ENCODE results near the gene CCDC93.

CCDC93 gene

GRCh38 chr2:117985092-117985491 lies 28.8 kb downstream of the CCDC93 start:
- no peak for DNase-seq

GRCh38 chr2:117984208-117984607 lies 29.7 kb downstream of the CCDC93 start:
- DNase-seq = no peak

- no peak for DNase-seq
These were observed 30.8 kb downstream of the CCDC93 start for GRCh38 chr2:117983040-117983439.

DNA sequence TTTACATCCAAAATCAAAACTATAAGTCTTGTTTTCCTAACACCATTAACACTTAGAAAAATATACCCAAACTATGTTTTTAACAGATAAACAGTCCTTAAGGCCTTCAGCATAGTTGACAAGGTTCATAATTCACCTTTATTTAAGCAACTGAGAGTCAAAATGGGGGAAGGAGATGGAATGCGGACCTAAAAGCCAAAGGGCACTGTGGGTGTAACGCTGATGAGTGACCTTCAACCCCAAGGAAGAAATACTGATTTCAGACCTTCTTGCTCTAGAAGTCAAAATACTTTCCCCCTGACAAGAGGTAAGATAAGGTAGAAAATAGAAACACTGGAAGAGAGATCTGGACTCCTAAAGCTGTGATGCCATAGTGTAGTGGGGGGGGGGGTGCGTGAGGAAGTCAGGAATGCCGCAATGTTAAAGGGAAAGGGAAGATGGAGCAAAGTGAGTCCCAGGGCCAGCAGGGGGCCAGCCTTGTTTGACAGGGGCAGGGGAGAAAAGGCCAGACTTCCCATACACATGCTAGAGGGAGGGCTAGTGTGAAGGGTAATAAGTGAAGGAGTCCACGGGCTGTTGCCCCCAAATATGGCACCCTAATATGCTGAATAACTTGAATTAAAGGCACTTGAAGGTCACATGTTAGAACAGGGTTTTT lies 31.4 kb downstream of the CCDC93 start:
- DNase-seq = no peak

- DNase-seq = no peak
These were observed 32.1 kb downstream of the CCDC93 start for GRCh38 chr2:117981810-117982209.

DNA sequence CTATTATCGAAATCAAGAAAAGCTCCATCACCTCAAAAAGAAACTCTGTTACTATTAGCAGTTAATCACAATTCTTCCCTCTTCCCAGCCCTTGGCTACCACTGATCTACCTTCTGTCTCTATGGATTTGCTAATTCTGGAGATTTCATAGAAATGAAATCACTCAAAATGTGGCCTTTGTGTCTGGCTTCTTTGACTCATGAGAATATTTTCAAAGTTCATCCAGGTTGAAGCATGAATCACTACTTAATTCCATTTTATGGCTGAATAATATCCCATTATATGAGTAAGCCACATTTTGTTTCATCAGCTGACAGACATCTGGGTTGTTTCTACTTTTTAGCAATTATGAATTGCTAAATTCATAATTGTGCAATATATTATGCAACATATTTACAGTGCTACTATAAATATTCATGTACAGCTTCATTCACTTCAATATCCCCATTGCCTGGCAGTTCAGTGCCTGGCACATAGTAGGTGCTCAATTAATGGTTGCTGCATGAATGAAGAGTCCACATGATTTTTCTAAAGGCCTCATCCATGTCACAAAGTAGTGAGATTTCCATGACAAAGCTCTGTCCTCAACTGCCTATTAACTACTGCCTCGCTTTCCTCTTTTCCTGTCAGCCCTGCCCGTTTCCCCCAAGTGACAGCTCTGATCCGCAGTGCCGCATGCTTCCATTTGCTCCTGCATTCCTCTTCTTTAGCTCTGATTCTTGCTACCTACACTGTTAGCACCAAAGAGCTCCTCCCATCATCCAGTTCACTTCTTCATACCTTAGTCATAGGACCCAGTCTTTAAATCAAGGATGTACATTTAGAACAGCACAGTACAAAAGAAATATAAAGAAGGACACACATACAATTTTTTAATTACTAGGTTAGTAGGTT lies 32.8 kb downstream of the CCDC93 start:
- no peak for DNase-seq

- DNase-seq = no peak
These were observed 33.8 kb downstream of the CCDC93 start for GRCh38 chr2:117979911-117980701.

DNA sequence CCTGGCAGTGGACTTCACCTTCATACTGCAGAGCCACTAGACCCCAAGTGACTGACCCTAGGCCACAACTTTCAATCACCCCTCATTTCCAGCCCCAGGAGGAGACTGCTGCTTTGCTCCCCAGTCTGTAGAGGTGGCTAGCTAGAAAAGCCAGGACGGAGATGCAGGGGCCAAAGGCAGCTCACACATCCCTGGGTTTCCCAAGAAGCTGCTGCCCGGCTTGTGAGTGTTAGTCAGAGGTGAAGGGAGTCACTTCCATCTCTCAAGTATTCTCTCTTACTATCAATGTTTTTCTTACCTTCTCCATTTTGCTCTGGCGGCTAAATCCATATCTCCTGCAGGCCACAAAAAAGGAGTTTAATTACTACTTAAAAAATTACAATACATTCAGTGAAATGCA lies 36.2 kb downstream of the CCDC93 start:
- no peak for DNase-seq

- no peak for DNase-seq
These were observed 37.3 kb downstream of the CCDC93 start for GRCh38 chr2:117976581-117976980.

DNA sequence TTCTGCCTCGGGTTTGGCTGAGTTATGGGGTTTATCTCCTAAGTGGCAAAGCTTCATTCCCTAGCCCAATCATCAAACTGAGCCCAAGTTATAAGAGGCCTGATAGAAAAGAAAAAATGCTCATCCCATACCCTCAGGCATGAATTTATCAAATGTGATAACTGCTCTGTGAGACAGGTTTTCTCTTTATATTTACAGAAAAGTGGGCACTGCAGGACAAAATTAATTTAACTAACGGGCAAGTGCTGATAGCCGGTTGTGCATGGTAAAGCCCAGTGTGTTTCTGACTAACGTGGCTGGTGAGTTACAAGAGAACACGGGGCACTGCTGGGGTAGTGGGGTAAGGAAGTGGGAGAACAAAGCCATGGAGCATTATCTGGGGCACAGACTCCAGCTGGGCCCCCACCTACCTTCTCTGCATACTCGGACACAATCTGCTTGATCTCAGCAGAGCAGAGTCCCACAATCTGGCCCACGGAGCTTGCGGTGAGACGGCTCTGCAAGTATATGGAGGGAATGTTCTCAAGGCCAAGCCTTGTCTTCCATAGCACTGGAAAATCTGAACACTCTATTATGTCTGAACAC lies 40.3 kb downstream of the CCDC93 start:
- no peak for DNase-seq

DNA sequence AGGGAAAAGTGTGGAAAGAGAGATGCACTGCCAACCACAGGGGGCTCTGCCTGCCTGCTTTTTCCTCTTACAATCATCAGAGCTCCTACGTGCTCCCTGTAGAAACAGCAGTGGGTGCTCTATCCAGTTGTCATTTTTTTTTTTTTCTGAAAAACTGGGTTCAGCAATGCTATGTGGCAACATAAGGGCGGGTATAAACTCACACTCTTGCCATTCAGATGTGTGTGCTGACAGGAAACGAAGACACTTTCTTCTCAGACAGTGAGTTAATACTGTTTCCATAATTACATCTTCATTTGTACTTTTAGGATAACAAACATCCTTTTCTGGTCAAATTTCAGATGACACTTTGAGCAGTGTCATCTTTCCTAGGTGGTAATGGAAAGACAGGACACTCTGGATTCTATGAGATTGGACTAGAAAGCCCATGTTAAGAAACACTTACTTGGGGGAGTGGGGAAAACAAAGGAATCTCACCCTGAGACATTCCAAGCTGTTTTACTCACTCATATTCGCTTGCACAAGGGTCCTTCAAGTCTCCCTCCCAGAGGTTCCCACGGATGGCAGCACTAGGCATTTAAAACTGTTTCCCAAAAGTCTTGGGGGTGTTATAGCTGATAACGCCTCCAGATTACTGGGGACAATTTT lies 41.3 kb downstream of the CCDC93 start:
- no peak for DNase-seq

DNA sequence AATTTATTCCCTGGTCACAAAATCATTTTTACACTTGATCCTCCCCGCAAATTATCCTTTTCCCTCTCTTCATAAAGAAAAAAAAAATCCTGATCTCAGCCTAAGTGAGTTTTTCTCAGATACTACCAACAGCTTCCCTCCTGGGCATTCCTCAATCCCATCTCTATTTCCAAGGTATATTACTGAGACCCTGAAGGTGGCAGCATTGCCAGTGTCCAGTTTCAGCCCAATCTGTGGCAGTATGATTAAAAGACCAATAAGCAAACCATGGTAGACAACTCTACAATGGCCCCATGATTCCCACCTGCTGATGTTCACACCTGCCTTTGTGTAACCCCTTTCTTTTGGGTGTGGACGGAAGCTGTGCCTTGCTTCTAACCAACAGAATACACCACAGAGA lies 45.1 kb downstream of the CCDC93 start:
- DNase-seq = no peak

DNA sequence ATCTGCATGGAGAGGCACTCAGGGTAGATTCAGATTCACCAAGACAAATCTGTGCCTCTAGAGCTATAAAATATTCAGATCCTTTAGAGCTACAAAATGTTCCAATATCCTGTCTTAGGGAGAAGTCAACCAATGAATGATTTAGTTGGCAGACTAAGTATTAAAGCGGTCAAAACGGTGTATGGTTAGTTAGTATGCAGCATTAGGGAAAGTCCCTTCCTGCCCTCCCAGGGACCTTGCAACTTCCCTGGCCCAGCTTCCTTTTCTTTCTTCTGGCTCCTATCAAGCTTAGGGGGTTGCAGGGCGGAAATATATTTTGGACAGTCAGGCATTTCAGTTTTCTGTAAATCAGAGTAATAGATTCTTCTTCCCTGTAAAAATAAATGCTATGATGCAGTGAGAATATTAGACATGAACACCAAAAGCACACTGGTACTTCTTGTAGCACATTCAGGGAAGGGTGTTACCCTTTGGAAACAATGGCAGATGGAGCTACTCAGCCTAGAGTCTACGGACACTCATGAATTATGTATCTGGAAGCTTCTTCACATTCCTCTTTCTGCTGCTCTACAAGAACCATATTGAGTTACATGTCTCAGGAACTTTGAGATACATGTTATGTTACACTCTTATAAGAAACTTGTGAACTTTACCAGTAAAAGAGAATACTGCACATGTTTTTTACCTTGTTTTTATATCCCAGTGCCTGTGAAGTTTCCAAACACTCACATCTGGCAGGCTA lies 45.7 kb downstream of the CCDC93 start:
- no peak for DNase-seq

DNA sequence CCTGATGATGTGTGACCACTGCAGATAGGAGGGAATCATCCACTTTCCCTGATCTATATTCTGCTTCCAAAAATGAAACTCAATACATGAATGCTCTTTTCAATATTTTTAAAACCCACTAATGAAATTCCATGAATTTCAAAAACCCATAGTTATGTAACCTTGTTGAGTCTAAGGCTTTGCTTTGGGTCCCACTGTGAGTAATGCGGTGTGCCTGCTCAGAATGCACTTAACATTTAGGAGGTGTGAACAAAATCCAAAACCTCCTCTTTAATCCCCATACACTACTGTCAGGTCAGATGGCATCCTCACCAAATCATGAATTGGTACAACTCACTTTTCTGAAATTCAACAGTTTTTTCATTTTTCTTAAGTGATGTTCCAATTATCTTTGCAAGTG lies 50.4 kb downstream of the CCDC93 start:
- no peak for DNase-seq

DNA sequence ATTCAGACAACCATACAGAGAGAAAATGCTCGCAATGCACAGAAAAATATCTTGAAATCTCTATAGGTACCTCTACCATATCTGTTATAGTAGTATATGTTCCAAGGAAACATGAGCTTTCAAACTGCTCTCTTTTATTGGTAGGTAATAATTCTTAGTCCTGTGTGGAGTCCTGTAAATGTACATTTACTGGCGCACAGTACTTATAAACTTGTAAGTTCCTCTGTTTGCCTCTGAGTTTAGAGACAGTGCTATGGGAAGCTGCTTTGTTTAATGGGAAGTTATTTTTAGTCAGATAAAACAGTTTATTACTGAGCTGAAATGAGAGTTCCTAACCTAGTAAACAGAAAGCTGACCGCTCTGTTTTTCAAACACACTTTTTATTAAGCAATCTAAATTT lies 52.7 kb downstream of the CCDC93 start:
- DNase-seq = no peak

DNA sequence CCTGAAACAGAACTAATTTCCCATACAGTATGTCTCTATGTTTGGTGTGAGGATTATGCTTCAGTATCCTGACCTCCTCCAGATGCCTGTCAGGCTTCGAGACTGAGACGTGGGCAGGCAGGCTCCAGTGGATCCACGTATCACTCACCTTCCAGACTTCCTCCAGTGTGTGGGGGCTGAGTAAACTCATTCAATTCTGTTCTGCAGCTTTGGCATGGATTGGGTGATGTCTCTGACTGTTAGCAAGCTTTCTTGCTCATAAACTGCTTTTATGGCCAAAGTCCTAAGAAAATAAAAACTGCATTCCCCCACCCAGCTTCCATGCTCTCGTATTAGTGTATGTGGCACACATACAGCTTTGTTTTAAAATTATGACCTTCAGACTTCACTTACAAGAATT lies 53.6 kb downstream of the CCDC93 start:
- DNase-seq = no peak

DNA sequence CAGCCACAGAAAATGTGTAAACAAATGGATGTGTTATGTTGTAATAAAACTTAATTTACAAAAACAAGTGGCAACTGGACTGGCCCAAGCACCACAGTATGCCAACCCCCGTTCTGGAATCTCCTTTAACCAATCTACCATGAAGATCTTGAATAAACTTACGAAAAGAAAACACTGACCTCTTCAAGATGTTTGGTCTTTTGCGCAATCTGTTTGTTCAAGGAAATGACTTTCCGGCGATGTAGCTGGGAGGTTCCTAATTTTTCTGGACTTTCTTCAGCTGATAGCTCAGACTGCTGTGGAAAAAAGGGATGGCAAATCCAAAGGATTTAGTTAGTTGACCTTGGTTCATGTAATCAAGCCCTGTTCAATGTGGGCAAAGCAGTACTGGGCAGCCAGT lies 55.7 kb downstream of the CCDC93 start:
- no peak for DNase-seq

DNA sequence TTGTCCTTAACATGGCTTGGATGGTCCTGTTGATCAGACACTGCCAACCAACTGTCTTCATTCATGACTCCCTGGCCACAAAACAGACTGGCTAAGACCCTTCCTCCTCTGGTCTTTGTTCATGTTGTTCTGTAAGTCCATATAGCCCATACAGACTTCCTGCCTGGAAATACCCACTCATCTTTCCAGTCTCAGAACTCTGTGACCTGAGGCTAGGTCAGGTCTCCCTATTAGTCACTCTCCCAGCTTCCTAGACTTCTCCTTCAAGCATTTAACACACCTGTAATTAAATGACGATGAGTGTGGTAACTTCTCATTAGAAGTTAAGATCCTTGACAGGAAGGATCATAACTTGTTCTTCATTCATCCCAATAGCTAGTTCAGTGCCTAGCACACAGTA lies 56.3 kb downstream of the CCDC93 start:
- no peak for DNase-seq

- no peak for DNase-seq
These were observed 57.7 kb downstream of the CCDC93 start for GRCh38 chr2:117956036-117956796.

GRCh38 chr2:117953231-117953630 lies 60.6 kb downstream of the CCDC93 start:
- no peak for DNase-seq

DNA sequence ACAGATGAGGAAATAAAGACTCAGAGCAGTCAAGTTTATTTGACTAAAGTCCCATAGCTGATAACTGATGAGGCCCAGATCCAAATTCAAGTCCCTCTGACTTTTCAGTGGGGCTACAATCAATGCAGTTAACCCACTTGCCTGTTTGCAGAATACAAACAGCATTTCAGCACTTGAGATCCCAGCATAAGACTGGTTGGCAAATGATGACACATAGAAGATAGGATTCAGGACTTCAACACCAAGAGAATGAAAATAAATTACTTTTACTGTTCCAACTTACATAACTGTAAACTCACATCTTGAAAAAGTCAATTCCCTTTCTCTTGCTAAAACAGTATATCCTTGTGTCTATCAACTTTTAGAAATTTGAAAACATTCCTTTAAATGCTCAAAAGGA lies 61.2 kb downstream of the CCDC93 start:
- no peak for DNase-seq
